A549 (cell line): ENCODE results near the gene SLC12A9. TPM values are rescaled to one million over a fixed set of nuclear protein-coding genes. Genes with fewer than 3 reads are reported as not detected.

ENCODE experiments used
- ATAC-seq, 2 experiments: fragments of 200-7000 bp in 1 of 2; fragments of >200 bp in 1 of 2; cut with Nextera tagmentation in 1 of 2; cut with Tn5 transposase in 1 of 2; 3 replicates each; pipeline versions ENCODE4 v1.8.0 to v1.9.1; 2018 to 2020; ENCODE audit warnings: mild to moderate bottlenecking in 1 of 2, moderate library complexity in 1 of 2
- CTCF ChIA-PET: fragments of 300-600 bp; sonication (Branson Sonifier 250); formaldehyde crosslinking; extraction: SDS; loops from one replicate; lab custom pipeline; 2021; ENCODE audit warnings: antibody characterized with exemption, inconsistent platforms; lab: Yijun Ruan, JAX
- POLR2A ChIA-PET: fragments of 350-600 bp; formaldehyde crosslinking; extraction: SDS; loops from one replicate; lab custom pipeline; 2021; ENCODE audit warnings: antibody characterized with exemption, inconsistent platforms; lab: Yijun Ruan, JAX
- DNase-seq, 2 experiments: peaks; one replicate each; pipeline versions ENCODE4 v3.0.0 to v3.0.0-alpha.2; 2011 to 2016; ENCODE audit warnings: low read depth in 1 of 2, low spot score in 1 of 2
- FAIRE-seq: peaks from 2 replicates; lab custom pipeline; 2011; peaks lifted over from hg19 to GRCh38; lab: Jason Lieb, UNC
- H3K27ac ChIP-seq, 2 experiments: fragments of >200 bp; sonication (Bioruptor Twin); formaldehyde crosslinking; 3 replicates each; pipeline ENCODE4 v1.5.1; 2016 to 2017
- H3K4me1 ChIP-seq: fragments of >200 bp; sonication (Bioruptor Twin); formaldehyde crosslinking; 3 replicates; pipeline ENCODE4 v1.6.1; 2016
- H3K4me2 ChIP-seq: fragments of >200 bp; sonication (Bioruptor Twin); formaldehyde crosslinking; 3 replicates; pipeline ENCODE4 v1.6.1; 2016
- H3K4me3 ChIP-seq: fragments of >200 bp; sonication (Bioruptor Twin); formaldehyde crosslinking; 3 replicates; pipeline ENCODE4 v1.5.1; 2016
- H3K9me3 ChIP-seq: fragments of >200 bp; sonication (Bioruptor Twin); formaldehyde crosslinking; 3 replicates; pipeline ENCODE4 v1.6.1; 2016
- CEBPB ChIP-seq, 2 experiments: fragments of >200 bp in 1 of 2; sonication (Bioruptor Twin) in 1 of 2; formaldehyde crosslinking in 1 of 2; IDR thresholded peaks; 2 replicates each; pipeline ENCODE4 v1.6.1; 2012 to 2016
- CHD4 ChIP-seq: fragments of 200-600 bp; sonication (generic); IDR thresholded peaks from 2 replicates; pipeline ENCODE4 v1.6.1; 2016; ENCODE audit warnings: antibody characterized with exemption, mild to moderate bottlenecking, borderline replicate concordance
- ESRRA ChIP-seq: fragments of 150-350 bp; IDR thresholded peaks from 2 replicates; pipeline ENCODE4 v1.6.1; 2014; ENCODE audit warnings: mild to moderate bottlenecking, low read length, borderline replicate concordance
- JUNB ChIP-seq: fragments of >200 bp; sonication (Bioruptor Twin); formaldehyde crosslinking; IDR thresholded peaks from 2 replicates; pipeline ENCODE4 v1.6.1; 2016
- KDM5A ChIP-seq: fragments of 200-600 bp; sonication (generic); IDR thresholded peaks from 2 replicates; pipeline ENCODE4 v1.6.1; 2016; ENCODE audit warnings: antibody characterized with exemption, mild to moderate bottlenecking
- RAD21 ChIP-seq, 2 experiments: fragments of >200 bp in 1 of 2; sonication (Bioruptor Twin) in 1 of 2; formaldehyde crosslinking in 1 of 2; IDR thresholded peaks in 1 of 2; conservative IDR thresholded peaks in 1 of 2; 2 replicates in 1 of 2; 3 replicates in 1 of 2; pipeline ENCODE4 v1.6.1; 2012 to 2018; ENCODE audit warnings: inconsistent platforms in 1 of 2
- RARB ChIP-seq: fragments of 250-450 bp; sonication (Bioruptor Pico); IDR thresholded peaks from 2 replicates; pipeline ENCODE4 v1.8.0; 2021; ENCODE audit warnings: mild to moderate bottlenecking, moderate library complexity
- RNF2 ChIP-seq: fragments of 200-600 bp; sonication (generic); IDR thresholded peaks from 2 replicates; pipeline ENCODE4 v1.6.1; 2016; ENCODE audit warnings: low read depth, mild to moderate bottlenecking, antibody characterized with exemption, moderate library complexity, borderline replicate concordance
- SMC3 ChIP-seq: fragments of >200 bp; sonication (Bioruptor Twin); formaldehyde crosslinking; IDR thresholded peaks from 3 replicates; pipeline ENCODE4 v1.6.1; 2018; ENCODE audit warnings: inconsistent platforms
- TP53 ChIP-seq: fragments of 250-450 bp; sonication (Bioruptor Pico); IDR thresholded peaks from 2 replicates; pipeline ENCODE4 v1.5.0; 2021; ENCODE audit warnings: mild to moderate bottlenecking, moderate library complexity
- ZC3H11A ChIP-seq: fragments of 450-650 bp; IDR thresholded peaks from 2 replicates; pipeline ENCODE4 v1.6.1; 2014; ENCODE audit warnings: antibody characterized with exemption, mild to moderate bottlenecking
- ZFP36 ChIP-seq: fragments of 450-650 bp; IDR thresholded peaks from 2 replicates; pipeline ENCODE4 v1.6.1; 2014; ENCODE audit warnings: borderline replicate concordance; ENCODE audit not compliant: partially characterized antibody
- WGBS: methylation state at CpG from one replicate; pipeline ENCODE4 v1.1.6; 2017; ENCODE audit errors: missing lambda C conversion rate; 5-methylcytosine and 5-hydroxymethylcytosine counted together
- polyA plus RNA-seq, 4 experiments: library from polyadenylated mRNA; depleted of rRNA in 3 of 4; stranded (reverse); fragments of >200 nt; fragmentation: RNase III in 1 of 4; extraction: RNeasy Plus Mini Kit Qiagen cat#74134 plus additional on column Dnase treatment in 1 of 4; gene quantifications; 2 replicates in 3 of 4; 3 replicates in 1 of 4; pipeline ENCODE4 v1.2.3, GENCODE V29; 2011 to 2017
- TF ChIP-seq, protein P1 (sequence below): fragments of >200 bp; sonication (Bioruptor Twin); formaldehyde crosslinking; IDR thresholded peaks from 3 replicates; pipeline ENCODE4 v1.5.1; 2016
- TF ChIP-seq, protein P2 (sequence below): fragments of 250-450 bp; sonication (Bioruptor Pico); IDR thresholded peaks from 2 replicates; pipeline ENCODE4 v1.5.0; 2020; ENCODE audit warnings: low read depth, mild to moderate bottlenecking, moderate library complexity
- TF ChIP-seq, protein P3 (sequence below): fragments of 200-600 bp; sonication (generic); IDR thresholded peaks from 2 replicates; pipeline ENCODE4 v1.6.1; 2016; ENCODE audit warnings: antibody characterized with exemption, mild to moderate bottlenecking, moderate library complexity

Gene SLC12A9
- polyA plus RNA-seq, 2 of the 4 experiments (the other 2 are of a cell fraction), result 6.2 to 13.4 TPM

DNA sequence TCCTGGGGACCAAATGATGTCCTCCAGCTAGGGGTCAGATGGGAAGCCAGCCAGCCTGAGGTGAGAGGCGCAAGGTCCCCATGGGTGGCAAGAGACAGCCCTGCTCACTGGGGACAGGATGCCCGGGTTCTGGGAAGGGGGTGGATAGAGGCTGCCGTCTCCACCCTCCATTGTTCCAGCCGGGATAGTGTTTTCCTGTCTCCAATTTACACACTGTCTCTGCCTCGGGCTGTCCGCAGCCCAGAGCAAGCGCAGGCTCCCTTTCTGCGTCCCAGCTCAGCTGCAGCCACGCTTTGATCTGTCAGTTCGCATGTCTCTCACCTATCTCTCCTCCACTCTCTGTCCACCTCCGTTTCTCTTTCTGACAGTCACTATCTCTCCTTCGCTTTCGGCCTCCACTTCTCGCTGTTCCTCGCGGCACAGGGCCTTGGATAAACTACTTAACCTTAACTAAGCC, 27.3 kb upstream of the SLC12A9 start (continued):
- TF ChIP-seq CEBPB (IDR thresholded peaks at IDR 0.05), result no peak

DNA sequence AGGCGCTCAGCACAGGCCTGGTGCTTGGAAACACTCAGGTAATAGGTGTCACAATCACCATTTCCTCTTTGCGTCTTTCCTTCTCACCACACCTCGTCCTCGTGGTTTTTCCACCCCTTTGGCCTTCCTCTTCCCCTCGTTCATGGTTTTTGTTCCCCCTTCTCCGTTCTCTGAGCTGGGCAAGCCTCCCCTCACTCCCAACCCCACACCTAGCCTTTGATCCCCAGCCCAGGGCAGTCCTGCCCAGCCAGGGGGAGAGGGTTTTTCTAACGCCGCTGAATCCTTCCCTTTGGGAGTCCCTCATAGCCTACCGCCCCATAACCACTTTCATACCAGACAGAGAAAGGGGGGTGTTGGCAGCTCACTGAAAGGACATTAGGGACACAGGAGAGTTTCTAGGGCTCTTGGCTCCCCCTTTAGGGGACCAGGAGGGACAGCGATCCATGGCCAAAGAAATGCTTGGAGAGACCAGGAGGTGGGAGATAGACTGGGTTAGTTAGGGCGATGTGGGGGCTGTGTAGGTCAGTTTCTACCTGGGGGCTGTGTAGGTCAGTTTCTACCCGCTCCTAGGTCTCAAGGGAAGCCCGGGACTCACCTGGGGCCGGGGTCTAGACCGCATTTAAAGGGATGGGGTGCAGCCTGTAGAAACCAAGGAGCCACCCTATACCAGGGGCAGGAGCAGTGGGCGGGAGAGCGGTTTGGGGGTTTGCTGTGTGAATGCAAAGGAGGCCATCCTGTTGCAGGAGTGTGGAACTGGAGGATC, 26.6 kb upstream of the SLC12A9 start:
- peak in 1 of 2 experiments; percentile 56 for DNase-seq

More for the DNA sequence above, 26.6 kb upstream of the SLC12A9 start:
- Histone ChIP-seq H3K4me1 (peaks cover 21% of the 10 kb centered on the region; the same call in 2 of the 3 replicates), H3K4me3 (peak overlapping the region; percentile 100), H3K9me3 (no peaks in the 10 kb centered on the region), H3K27ac (peak overlapping the region; percentile 99), H3K4me2 (peak overlapping the region; percentile 98)
- POLR2A ChIA-PET, result interaction anchor here (0.8 to 1.0 kb wide), 2 partner anchors 14 to 27 kb away, joined by 3 read pairs; no protein-coding TSS in a partner anchor
- TF ChIP-seq, protein P1, sequence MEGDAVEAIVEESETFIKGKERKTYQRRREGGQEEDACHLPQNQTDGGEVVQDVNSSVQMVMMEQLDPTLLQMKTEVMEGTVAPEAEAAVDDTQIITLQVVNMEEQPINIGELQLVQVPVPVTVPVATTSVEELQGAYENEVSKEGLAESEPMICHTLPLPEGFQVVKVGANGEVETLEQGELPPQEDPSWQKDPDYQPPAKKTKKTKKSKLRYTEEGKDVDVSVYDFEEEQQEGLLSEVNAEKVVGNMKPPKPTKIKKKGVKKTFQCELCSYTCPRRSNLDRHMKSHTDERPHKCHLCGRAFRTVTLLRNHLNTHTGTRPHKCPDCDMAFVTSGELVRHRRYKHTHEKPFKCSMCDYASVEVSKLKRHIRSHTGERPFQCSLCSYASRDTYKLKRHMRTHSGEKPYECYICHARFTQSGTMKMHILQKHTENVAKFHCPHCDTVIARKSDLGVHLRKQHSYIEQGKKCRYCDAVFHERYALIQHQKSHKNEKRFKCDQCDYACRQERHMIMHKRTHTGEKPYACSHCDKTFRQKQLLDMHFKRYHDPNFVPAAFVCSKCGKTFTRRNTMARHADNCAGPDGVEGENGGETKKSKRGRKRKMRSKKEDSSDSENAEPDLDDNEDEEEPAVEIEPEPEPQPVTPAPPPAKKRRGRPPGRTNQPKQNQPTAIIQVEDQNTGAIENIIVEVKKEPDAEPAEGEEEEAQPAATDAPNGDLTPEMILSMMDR, result peak; percentile 55
- TF ChIP-seq, protein P2, sequence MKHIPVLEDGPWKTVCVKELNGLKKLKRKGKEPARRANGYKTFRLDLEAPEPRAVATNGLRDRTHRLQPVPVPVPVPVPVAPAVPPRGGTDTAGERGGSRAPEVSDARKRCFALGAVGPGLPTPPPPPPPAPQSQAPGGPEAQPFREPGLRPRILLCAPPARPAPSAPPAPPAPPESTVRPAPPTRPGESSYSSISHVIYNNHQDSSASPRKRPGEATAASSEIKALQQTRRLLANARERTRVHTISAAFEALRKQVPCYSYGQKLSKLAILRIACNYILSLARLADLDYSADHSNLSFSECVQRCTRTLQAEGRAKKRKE (CRISPR knock-in tag), result no peak
- no peak for TF ChIP-seq JUNB
- no peak for TF ChIP-seq TP53 (CRISPR knock-in tag)
- no peak for TF ChIP-seq ZC3H11A
- peak; percentile 48; the same call in 1 of the 3 replicates for TF ChIP-seq SMC3
- TF ChIP-seq, protein P3, sequence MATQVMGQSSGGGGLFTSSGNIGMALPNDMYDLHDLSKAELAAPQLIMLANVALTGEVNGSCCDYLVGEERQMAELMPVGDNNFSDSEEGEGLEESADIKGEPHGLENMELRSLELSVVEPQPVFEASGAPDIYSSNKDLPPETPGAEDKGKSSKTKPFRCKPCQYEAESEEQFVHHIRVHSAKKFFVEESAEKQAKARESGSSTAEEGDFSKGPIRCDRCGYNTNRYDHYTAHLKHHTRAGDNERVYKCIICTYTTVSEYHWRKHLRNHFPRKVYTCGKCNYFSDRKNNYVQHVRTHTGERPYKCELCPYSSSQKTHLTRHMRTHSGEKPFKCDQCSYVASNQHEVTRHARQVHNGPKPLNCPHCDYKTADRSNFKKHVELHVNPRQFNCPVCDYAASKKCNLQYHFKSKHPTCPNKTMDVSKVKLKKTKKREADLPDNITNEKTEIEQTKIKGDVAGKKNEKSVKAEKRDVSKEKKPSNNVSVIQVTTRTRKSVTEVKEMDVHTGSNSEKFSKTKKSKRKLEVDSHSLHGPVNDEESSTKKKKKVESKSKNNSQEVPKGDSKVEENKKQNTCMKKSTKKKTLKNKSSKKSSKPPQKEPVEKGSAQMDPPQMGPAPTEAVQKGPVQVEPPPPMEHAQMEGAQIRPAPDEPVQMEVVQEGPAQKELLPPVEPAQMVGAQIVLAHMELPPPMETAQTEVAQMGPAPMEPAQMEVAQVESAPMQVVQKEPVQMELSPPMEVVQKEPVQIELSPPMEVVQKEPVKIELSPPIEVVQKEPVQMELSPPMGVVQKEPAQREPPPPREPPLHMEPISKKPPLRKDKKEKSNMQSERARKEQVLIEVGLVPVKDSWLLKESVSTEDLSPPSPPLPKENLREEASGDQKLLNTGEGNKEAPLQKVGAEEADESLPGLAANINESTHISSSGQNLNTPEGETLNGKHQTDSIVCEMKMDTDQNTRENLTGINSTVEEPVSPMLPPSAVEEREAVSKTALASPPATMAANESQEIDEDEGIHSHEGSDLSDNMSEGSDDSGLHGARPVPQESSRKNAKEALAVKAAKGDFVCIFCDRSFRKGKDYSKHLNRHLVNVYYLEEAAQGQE, result no peak
- no peak for TF ChIP-seq ESRRA
- peak; percentile 67 to 68 for TF ChIP-seq RAD21 (conservative IDR thresholded peaks at IDR 0.05 in 1 of 2, IDR thresholded peaks at IDR 0.05 in 1 of 2)
- no peak for TF ChIP-seq KDM5A
- no peak for TF ChIP-seq CHD4
- no peak for TF ChIP-seq RARB (CRISPR knock-in tag)
- no peak for TF ChIP-seq RNF2
- TF ChIP-seq ZFP36, result no peak
- ATAC-seq (peak; percentile 36 to 49; a peak in 3 of 6 replicates), FAIRE-seq (no peak)
- WGBS, result 52% methylated on average over 17 of the region's 17 CpGs
- CTCF ChIA-PET, result interaction anchor here (0.7 to 18.3 kb wide), 16 partner anchors 9 to 134 kb away, joined by 3 to 317 read pairs (median 4); partner anchors contain the start of genes EPO, POP7 and SLC12A9
